GM12878 (cell line): ENCODE data around the gene RUFY4. TPM values are rescaled to one million over a fixed set of nuclear protein-coding genes. Genes with fewer than 3 reads are reported as not detected.

ENCODE experiments used
- ATAC-seq: fragments of 200-7000 bp; cut with Tn5 transposase; 3 replicates; pipeline ENCODE4 v1.9.1; 2020; ENCODE audit warnings: mild to moderate bottlenecking, moderate library complexity
- BruUV-seq: library from RNA; stranded (reverse); fragments of 400-500 nt; replicated peaks from 2 replicates; lab custom pipeline; 2021; lab: Mats Ljungman, UMichigan
- CTCF ChIA-PET: fragments of 300-600 bp; sonication (Branson Sonifier 250); formaldehyde crosslinking; extraction: SDS; loops from one replicate; lab custom pipeline; 2021; ENCODE audit warnings: inconsistent platforms; lab: Yijun Ruan, JAX
- POLR2A ChIA-PET: fragments of 350-600 bp; formaldehyde crosslinking; extraction: SDS; loops from one replicate; lab custom pipeline; 2021; ENCODE audit warnings: inconsistent platforms; lab: Charles Lee
- RAD21 ChIA-PET: fragments of 300-600 bp; sonication (Branson Sonifier 250); formaldehyde crosslinking; loops from one replicate; lab custom pipeline; 2023; ENCODE audit warnings: antibody characterized with exemption; ENCODE audit not compliant: unreplicated experiment; lab: Charles Lee
- SMC1A ChIA-PET: fragments of 300-600 bp; sonication (Branson Sonifier 250); formaldehyde crosslinking; loops from one replicate; lab custom pipeline; 2023; ENCODE audit not compliant: unreplicated experiment, uncharacterized antibody; lab: Charles Lee
- DNase-seq: peaks from one replicate; pipeline ENCODE4 v3.0.0-alpha.2; 2011; ENCODE audit warnings: low read depth, low spot score
- FAIRE-seq: peaks from 3 replicates; lab custom pipeline; 2011; peaks lifted over from hg19 to GRCh38; lab: Jason Lieb, UNC
- H2AFZ ChIP-seq: 2 replicates; pipeline ENCODE4 v1.6.0; 2011; ENCODE audit warnings: low read depth, low read length, control low read depth; ENCODE audit not compliant: control insufficient read depth
- H3K27ac ChIP-seq: 2 replicates; pipeline ENCODE4 v1.5.1; 2011; ENCODE audit warnings: control low read depth; ENCODE audit not compliant: control insufficient read depth, insufficient read depth
- H3K27me3 ChIP-seq, 2 experiments: replicated peaks in 1 of 2; 2 replicates each; pipeline versions ENCODE4 v1.6.0 to v1.6.1; 2011; ENCODE audit warnings: low read length in 1 of 2; ENCODE audit not compliant: control insufficient read depth in 2 of 2, insufficient read depth in 2 of 2
- H3K36me3 ChIP-seq, 2 experiments: 2 replicates each; pipeline ENCODE4 v1.5.1; 2011; ENCODE audit warnings: low read length in 1 of 2; ENCODE audit not compliant: control insufficient read depth in 2 of 2, insufficient read depth in 2 of 2
- H3K4me1 ChIP-seq: 2 replicates; pipeline ENCODE4 v1.6.1; 2011; ENCODE audit warnings: mild to moderate bottlenecking, low read length, moderate library complexity, mixed read lengths; ENCODE audit not compliant: control insufficient read depth, insufficient read depth
- H3K4me2 ChIP-seq: 2 replicates; pipeline ENCODE4 v1.6.0; 2011; ENCODE audit warnings: control low read depth; ENCODE audit not compliant: control insufficient read depth, insufficient read depth
- H3K4me3 ChIP-seq: fragments of 200-600 bp; sonication (generic); 2 replicates; pipeline ENCODE4 v1.5.1; 2016
- H3K79me2 ChIP-seq: 2 replicates; pipeline ENCODE4 v1.6.0; 2011; ENCODE audit warnings: low read length; ENCODE audit not compliant: control insufficient read depth, insufficient read depth
- H3K9ac ChIP-seq: 2 replicates; pipeline ENCODE4 v1.8.0; 2011; ENCODE audit warnings: low read length, control low read depth, mixed read lengths; ENCODE audit not compliant: control insufficient read depth, insufficient read depth
- H3K9me3 ChIP-seq: replicated peaks from 3 replicates; pipeline ENCODE4 v1.5.1; 2011; ENCODE audit warnings: mild to moderate bottlenecking, low read length; ENCODE audit not compliant: control insufficient read depth, insufficient read depth
- H4K20me1 ChIP-seq: 2 replicates; pipeline ENCODE4 v1.6.0; 2011; ENCODE audit not compliant: control insufficient read depth, insufficient read depth
- BRCA1 ChIP-seq: IDR thresholded peaks from 2 replicates; pipeline ENCODE4 v1.6.1; 2011; ENCODE audit warnings: low read depth, low read length, improper control_type of control experiment
- CTCF ChIP-seq, 3 experiments: IDR thresholded peaks in 2 of 3; conservative IDR thresholded peaks in 1 of 3; 2 replicates each; pipeline ENCODE4 v1.5.1; 2011; ENCODE audit warnings: low read depth in 3 of 3, low read length in 3 of 3, mild to moderate bottlenecking in 3 of 3, control low read depth in 2 of 3, moderate library complexity in 2 of 3, inconsistent platforms in 1 of 3, mixed read lengths in 1 of 3; ENCODE audit not compliant: control insufficient read depth in 2 of 3, insufficient read depth in 1 of 3; ENCODE audit errors: extremely low read depth in 1 of 3
- POLR2A ChIP-seq: IDR thresholded peaks from 2 replicates; pipeline ENCODE4 v1.6.1; 2011; ENCODE audit warnings: low read depth, mild to moderate bottlenecking, low read length
- SKIL ChIP-seq: fragments of 450-650 bp; IDR thresholded peaks from 2 replicates; pipeline ENCODE4 v1.6.1; 2017; ENCODE audit warnings: mild to moderate bottlenecking, low read depth, inconsistent platforms; ENCODE audit not compliant: poor library complexity, severe bottlenecking
- STAT1 ChIP-seq: fragments of 450-650 bp; conservative IDR thresholded peaks from 2 replicates; pipeline ENCODE4 v1.6.1; 2014; ENCODE audit warnings: antibody characterized with exemption, mild to moderate bottlenecking
- WGBS: methylation state at CpG from one replicate; pipeline ENCODE4 v1.1.6; 2016; ENCODE audit warnings: low lambda C conversion rate; ENCODE audit not compliant: insufficient replicate concordance, insufficient coverage; ENCODE audit errors: missing lambda C conversion rate; 5-methylcytosine and 5-hydroxymethylcytosine counted together
- in situ Hi-C: fragments of 300-500 bp; cut with MboI; formaldehyde crosslinking; loops from 9 replicates; pipeline ENCODE4 v1.14.3; 2018; ENCODE audit warnings: mixed read lengths
- intact Hi-C: fragments of 100-400 bp; cut with micrococcal nuclease; formaldehyde crosslinking; loops from one replicate; pipeline ENCODE4 v1.14.2; 2022; ENCODE audit not compliant: unreplicated experiment
- polyA plus RNA-seq, 11 experiments: library from polyadenylated mRNA; depleted of rRNA in 4 of 11; unstranded in 6 of 11; stranded (reverse) in 5 of 11; fragments of >200 nt; fragmentation: Nextera tagmentation in 4 of 11; fragmentation: Illumina TruSeq in 1 of 11; extraction: Ambion mirVana in 4 of 11; extraction: Trizol in 1 of 11; gene quantifications; 1 replicate in 1 of 11; 2 replicates in 10 of 11; pipeline versions ENCODE4 v1.2.1 to v1.2.3, GENCODE V29; 2011 to 2016; ENCODE audit warnings: inconsistent platforms in 2 of 11, missing spikeins in 2 of 11, low read depth in 1 of 11
- total RNA-seq, 4 experiments: library from RNA; depleted of rRNA in 3 of 4; stranded (reverse); fragments of >200 nt in 3 of 4; fragmentation: Illumina TruSeq in 1 of 4; extraction: Trizol in 1 of 4; gene quantifications; 2 replicates each; pipeline versions ENCODE4 v1.2.1 to v1.2.3, GENCODE V29; 2013 to 2021
- TF ChIP-seq, protein P1 (sequence below): fragments of 450-650 bp; IDR thresholded peaks from 2 replicates; pipeline ENCODE4 v1.6.1; 2018; ENCODE audit warnings: mild to moderate bottlenecking, low read depth, moderate library complexity; ENCODE audit not compliant: partially characterized antibody

RUFY4 gene
- total and polyA plus RNA-seq, 10 of the 15 experiments (the other 5 are each of a cell fraction or from before 2014, with no cell fraction given): 0.05 to 2.7 (median 0.90) TPM

GRCh38 chr2:218082586-218083351, 13.7 kb downstream of the RUFY4 start:
- no peak overlapping the region for H3K27ac ChIP-seq
- DNase-seq: no peak
- H3K9me3 ChIP-seq: peaks cover 4% of the 10 kb centered on the region; the same call in 2 of the 3 replicates
- TF ChIP-seq POLR2A (no peak), BRCA1 (no peak), CTCF (IDR thresholded peaks at IDR 0.05 in 2 of 3, conservative IDR thresholded peaks at IDR 0.05 in 1 of 3; ENCODE audit: control insufficient read depth in 2 of 3, extremely low read depth in 1 of 3, insufficient read depth in 1 of 3, low read depth in 3 of 3, low read length in 3 of 3) (no peak), STAT1 (no peak), SKIL (no peak)
- TF ChIP-seq, protein P1, sequence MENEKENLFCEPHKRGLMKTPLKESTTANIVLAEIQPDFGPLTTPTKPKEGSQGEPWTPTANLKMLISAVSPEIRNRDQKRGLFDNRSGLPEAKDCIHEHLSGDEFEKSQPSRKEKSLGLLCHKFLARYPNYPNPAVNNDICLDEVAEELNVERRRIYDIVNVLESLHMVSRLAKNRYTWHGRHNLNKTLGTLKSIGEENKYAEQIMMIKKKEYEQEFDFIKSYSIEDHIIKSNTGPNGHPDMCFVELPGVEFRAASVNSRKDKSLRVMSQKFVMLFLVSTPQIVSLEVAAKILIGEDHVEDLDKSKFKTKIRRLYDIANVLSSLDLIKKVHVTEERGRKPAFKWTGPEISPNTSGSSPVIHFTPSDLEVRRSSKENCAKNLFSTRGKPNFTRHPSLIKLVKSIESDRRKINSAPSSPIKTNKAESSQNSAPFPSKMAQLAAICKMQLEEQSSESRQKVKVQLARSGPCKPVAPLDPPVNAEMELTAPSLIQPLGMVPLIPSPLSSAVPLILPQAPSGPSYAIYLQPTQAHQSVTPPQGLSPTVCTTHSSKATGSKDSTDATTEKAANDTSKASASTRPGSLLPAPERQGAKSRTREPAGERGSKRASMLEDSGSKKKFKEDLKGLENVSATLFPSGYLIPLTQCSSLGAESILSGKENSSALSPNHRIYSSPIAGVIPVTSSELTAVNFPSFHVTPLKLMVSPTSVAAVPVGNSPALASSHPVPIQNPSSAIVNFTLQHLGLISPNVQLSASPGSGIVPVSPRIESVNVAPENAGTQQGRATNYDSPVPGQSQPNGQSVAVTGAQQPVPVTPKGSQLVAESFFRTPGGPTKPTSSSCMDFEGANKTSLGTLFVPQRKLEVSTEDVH: no peak
- SMC1A ChIA-PET: no interaction called here
- intact Hi-C loops (no loop called here), in situ Hi-C loops (no loop called here)
- H3K27me3 ChIP-seq: no peaks in the 10 kb centered on the region; a peak in 1 of 4 replicates
- RAD21 ChIA-PET: no interaction called here
- no peaks in the 10 kb centered on the region for H3K79me2 ChIP-seq
- H3K9ac ChIP-seq: no peak overlapping the region
- BruUV-seq: no TSS peak
- no peak overlapping the region for H3K4me3 ChIP-seq
- H2AFZ ChIP-seq: no peak overlapping the region
- no peak for FAIRE-seq
- POLR2A ChIA-PET: no interaction called here
- ATAC-seq: no peak
- CTCF ChIA-PET: interaction anchor here (0.6 to 1.0 kb wide), 2 partner anchors 14 to 85 kb away, joined by 3 read pairs; partner anchors contain the start of gene RUFY4
- no peaks in the 10 kb centered on the region for H4K20me1 ChIP-seq
- H3K4me1 ChIP-seq: peaks cover 35% of the 10 kb centered on the region
- WGBS: 62% methylated on average over 14 of the region's 14 CpGs
- H3K36me3 ChIP-seq: no peaks in the 10 kb centered on the region
- H3K4me2 ChIP-seq: peak overlapping the region; percentile 11; the same call in 1 of the 2 replicates
